Loucy (cell line): Measurements from ENCODE around the gene KRIT1.

Experiments
- H2AFZ ChIP-seq: fragments of 200-600 bp; sonication (generic); 2 replicates; pipeline ENCODE4 v1.6.0; 2016; ENCODE audit warnings: antibody characterized with exemption, mild to moderate bottlenecking, low read length, moderate library complexity
- H3F3A ChIP-seq: fragments of 200-600 bp; 2 replicates; pipeline ENCODE4 v1.6.0; 2016; ENCODE audit warnings: antibody characterized with exemption, low read depth, mild to moderate bottlenecking
- H3K27me3 ChIP-seq: fragments of 200-600 bp; sonication (generic); 2 replicates; pipeline ENCODE4 v1.6.1; 2014; ENCODE audit warnings: low read length, mild to moderate bottlenecking; ENCODE audit not compliant: insufficient read depth, poor library complexity, severe bottlenecking
- H3K36me3 ChIP-seq: fragments of 200-600 bp; sonication (generic); 2 replicates; pipeline ENCODE4 v1.6.1; 2016; ENCODE audit warnings: low read length; ENCODE audit not compliant: insufficient read depth
- H3K4me1 ChIP-seq: fragments of 200-600 bp; sonication (generic); 2 replicates; pipeline ENCODE4 v1.5.1; 2014; ENCODE audit warnings: low read length, mild to moderate bottlenecking; ENCODE audit not compliant: insufficient read depth, poor library complexity, severe bottlenecking
- H3K4me2 ChIP-seq: fragments of 200-600 bp; sonication (generic); 2 replicates; pipeline ENCODE4 v1.6.0; 2014; ENCODE audit warnings: antibody characterized with exemption, low read length, low read depth, mild to moderate bottlenecking; ENCODE audit not compliant: poor library complexity, severe bottlenecking
- H3K4me3 ChIP-seq: fragments of 200-600 bp; sonication (generic); 2 replicates; pipeline ENCODE4 v1.5.1; 2014; ENCODE audit warnings: low read length, mild to moderate bottlenecking, mixed read lengths; ENCODE audit not compliant: poor library complexity, severe bottlenecking
- H3K79me2 ChIP-seq: fragments of 200-600 bp; sonication (generic); 2 replicates; pipeline ENCODE4 v1.6.1; 2014; ENCODE audit warnings: low read length; ENCODE audit not compliant: insufficient read depth
- H3K9ac ChIP-seq: fragments of 200-600 bp; sonication (generic); 2 replicates; pipeline ENCODE4 v1.6.0; 2014; ENCODE audit warnings: mild to moderate bottlenecking, low read depth, low read length, moderate library complexity; ENCODE audit not compliant: poor library complexity, severe bottlenecking
- H3K9me2 ChIP-seq: fragments of 200-600 bp; sonication (generic); replicated peaks from 2 replicates; pipeline ENCODE4 v1.6.1; 2016; ENCODE audit warnings: low read depth, low read length, mixed read lengths
- H3K9me3 ChIP-seq: fragments of 200-600 bp; sonication (generic); 2 replicates; pipeline ENCODE4 v1.6.1; 2014; ENCODE audit warnings: mild to moderate bottlenecking, antibody characterized with exemption, low read length, low read depth; ENCODE audit not compliant: insufficient read depth
- H4K20me1 ChIP-seq: fragments of 200-600 bp; sonication (generic); 2 replicates; pipeline ENCODE4 v1.6.0; 2014; ENCODE audit warnings: antibody characterized with exemption, low read length, mild to moderate bottlenecking; ENCODE audit not compliant: insufficient read depth, poor library complexity, severe bottlenecking
- CTCF ChIP-seq: fragments of 200-600 bp; sonication (generic); conservative IDR thresholded peaks from 2 replicates; pipeline ENCODE4 v1.5.1; 2014; ENCODE audit warnings: mild to moderate bottlenecking, antibody characterized with exemption, low read length
- EZH2phosphoT487 ChIP-seq: fragments of 200-600 bp; IDR thresholded peaks from 2 replicates; pipeline ENCODE4 v1.6.1; 2018; ENCODE audit warnings: antibody characterized with exemption, mild to moderate bottlenecking, moderate library complexity, borderline replicate concordance

KRIT1 gene

GRCh38 chr7:92221766-92222165 lies 23.9 kb downstream of the KRIT1 start:
- H3K79me2 ChIP-seq: no peaks in the 10 kb centered on the region
- no peaks in the 10 kb centered on the region for H3K27me3 ChIP-seq
- no peak overlapping the region for H3K9ac ChIP-seq
- H3K9me2 ChIP-seq: no peaks in the 10 kb centered on the region
- H3K4me2 ChIP-seq: no peak overlapping the region
- no peaks in the 10 kb centered on the region for H3K9me3 ChIP-seq
- no peaks in the 10 kb centered on the region for H3K4me1 ChIP-seq
- no peak overlapping the region for H3K4me3 ChIP-seq
- no peaks in the 10 kb centered on the region for H3F3A ChIP-seq
- TF ChIP-seq EZH2phosphoT487 (no peak), CTCF (no peak)
- H4K20me1 ChIP-seq: no peaks in the 10 kb centered on the region
- no peak overlapping the region for H2AFZ ChIP-seq
- peaks cover 43% of the 10 kb centered on the region for H3K36me3 ChIP-seq

DNA sequence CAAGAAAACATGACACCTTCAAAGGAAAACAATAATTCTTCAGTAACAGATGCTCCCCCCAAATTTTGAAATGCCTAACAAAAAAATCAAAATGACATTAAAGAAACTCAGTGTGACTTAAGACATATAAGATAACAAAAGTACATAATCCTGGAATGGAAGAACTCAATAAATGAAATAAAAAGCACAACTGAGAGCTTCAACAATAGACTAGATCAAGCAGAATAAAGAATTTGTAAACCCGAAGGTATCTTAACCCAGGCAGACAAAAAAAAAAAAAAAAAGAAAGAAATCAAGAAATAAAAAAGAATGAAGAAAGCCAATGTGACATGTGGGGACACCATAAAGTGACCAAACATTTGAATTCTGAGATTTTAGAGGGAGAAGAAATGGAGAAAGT lies 39.0 kb downstream of the KRIT1 start:
- no peak overlapping the region for H2AFZ ChIP-seq
- peaks cover 64% of the 10 kb centered on the region for H3K36me3 ChIP-seq

DNA sequence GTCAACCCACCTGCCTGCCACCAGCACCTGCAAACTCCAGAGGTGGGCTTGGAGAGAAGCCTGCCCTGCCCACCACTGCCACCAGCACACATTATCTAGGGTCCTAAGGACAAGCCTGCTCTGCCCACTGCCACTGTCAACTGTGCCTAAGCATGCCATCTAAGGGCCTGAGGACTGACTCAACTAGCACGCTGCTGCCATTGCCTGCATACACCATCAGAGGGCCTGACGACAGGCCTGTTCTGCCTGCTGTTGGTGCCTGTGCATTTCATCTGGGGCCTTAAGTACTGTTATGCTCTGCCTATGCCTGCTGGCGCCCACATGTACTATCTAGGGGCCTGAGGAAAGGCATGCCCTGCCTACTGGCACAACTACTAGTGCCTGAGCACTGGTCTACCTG lies 39.7 kb downstream of the KRIT1 start:
- H3F3A ChIP-seq: no peaks in the 10 kb centered on the region
- H3K36me3 ChIP-seq: peaks cover 61% of the 10 kb centered on the region

More for the DNA sequence above, 39.0 kb downstream of the KRIT1 start:
- no peaks in the 10 kb centered on the region for H3F3A ChIP-seq
- no peaks in the 10 kb centered on the region for H3K9me2 ChIP-seq
- H3K9ac ChIP-seq: no peak overlapping the region
- no peaks in the 10 kb centered on the region for H3K27me3 ChIP-seq
- H3K4me2 ChIP-seq: no peak overlapping the region
- H3K79me2 ChIP-seq: peaks cover 6% of the 10 kb centered on the region; the same call in 1 of the 2 replicates
- no peak overlapping the region for H3K4me3 ChIP-seq
- no peaks in the 10 kb centered on the region for H3K4me1 ChIP-seq
- H4K20me1 ChIP-seq: no peaks in the 10 kb centered on the region
- peaks cover 11% of the 10 kb centered on the region; the same call in 1 of the 2 replicates for H3K9me3 ChIP-seq
- TF ChIP-seq CTCF: no peak
- no peak for TF ChIP-seq EZH2phosphoT487

More for the DNA sequence above, 39.7 kb downstream of the KRIT1 start:
- H3K9me2 ChIP-seq: no peaks in the 10 kb centered on the region
- H2AFZ ChIP-seq: no peak overlapping the region
- no peaks in the 10 kb centered on the region for H4K20me1 ChIP-seq
- H3K9ac ChIP-seq: no peak overlapping the region
- peaks cover 11% of the 10 kb centered on the region; the same call in 1 of the 2 replicates for H3K9me3 ChIP-seq
- H3K79me2 ChIP-seq: peaks cover 6% of the 10 kb centered on the region; the same call in 1 of the 2 replicates
- no peaks in the 10 kb centered on the region for H3K4me1 ChIP-seq
- TF ChIP-seq CTCF (no peak), EZH2phosphoT487 (no peak)
- H3K4me3 ChIP-seq: no peak overlapping the region
- H3K4me2 ChIP-seq: no peak overlapping the region
- no peaks in the 10 kb centered on the region for H3K27me3 ChIP-seq
